Measurements from ENCODE around the gene NKAIN2. TPM values are rescaled to one million over a fixed set of nuclear protein-coding genes. Genes with fewer than 3 reads are reported as not detected.

NKAIN2 gene
- total RNA-seq, 1 experiment from 2014 or later: 2.2 TPM

- TF ChIP-seq EZH2 (IDR thresholded peaks at IDR 0.05; ENCODE audit: borderline replicate concordance, low read depth, low read length, poor library complexity, severe bottlenecking) (no peak), CTCF (conservative IDR thresholded peaks at IDR 0.05; ENCODE audit: low read depth, low read length) (no peak)
- no peak for DNase-seq (ENCODE audit: low spot score)
- no peak overlapping the region for H3K27ac ChIP-seq (ENCODE audit: low read depth, low read length, poor library complexity, severe bottlenecking)
- H3K9me3 ChIP-seq (ENCODE audit: low read depth, low read length, poor library complexity, severe bottlenecking): no peaks in the 10 kb centered on the region
- ChIA-PET CTCF (no interaction called here), POLR2A (ENCODE audit: low non-redundant PET) (interaction anchor here (0.6 kb wide), 1 partner anchor 325 kb away, joined by 5 read pairs; no protein-coding TSS in a partner anchor)
- no peaks in the 10 kb centered on the region for H3K36me3 ChIP-seq (ENCODE audit: insufficient read depth, low read length, poor library complexity, severe bottlenecking)
- no peak overlapping the region for H3K4me3 ChIP-seq (ENCODE audit: low read depth, low read length, poor library complexity, severe bottlenecking)
- H3K4me1 ChIP-seq (ENCODE audit: insufficient read depth, low read length, poor library complexity, severe bottlenecking): peaks cover 4% of the 10 kb centered on the region
- no TSS peak for BruUV-seq (replicated peaks)
- intact Hi-C loops (cut with micrococcal nuclease; ENCODE audit: unreplicated experiment): no loop called here
- no peaks in the 10 kb centered on the region for H3K27me3 ChIP-seq (replicated peaks; ENCODE audit: insufficient read depth, low read depth, low read length, poor library complexity)
Observed at GRCh38 chr6:124822204-124822613, 1018.5 kb downstream of the NKAIN2 start.

- Histone ChIP-seq H3K4me3 (ENCODE audit: low read depth, low read length, poor library complexity, severe bottlenecking) (no peak overlapping the region), H3K27ac (ENCODE audit: low read depth, low read length, poor library complexity, severe bottlenecking) (no peak overlapping the region), H3K9me3 (ENCODE audit: low read depth, low read length, poor library complexity, severe bottlenecking) (no peaks in the 10 kb centered on the region), H3K4me1 (ENCODE audit: insufficient read depth, low read length, poor library complexity, severe bottlenecking) (peaks cover 4% of the 10 kb centered on the region), H3K36me3 (ENCODE audit: insufficient read depth, low read length, poor library complexity, severe bottlenecking) (no peaks in the 10 kb centered on the region), H3K27me3 (replicated peaks; ENCODE audit: insufficient read depth, low read depth, low read length, poor library complexity) (no peaks in the 10 kb centered on the region)
- DNase-seq (ENCODE audit: low spot score): no peak
- intact Hi-C loops (cut with micrococcal nuclease; ENCODE audit: unreplicated experiment): no loop called here
- POLR2A ChIA-PET (ENCODE audit: low non-redundant PET): no interaction called here
- TF ChIP-seq EZH2 (IDR thresholded peaks at IDR 0.05; ENCODE audit: borderline replicate concordance, low read depth, low read length, poor library complexity, severe bottlenecking): no peak
- TF ChIP-seq CTCF (conservative IDR thresholded peaks at IDR 0.05; ENCODE audit: low read depth, low read length): no peak
- CTCF ChIA-PET: no interaction called here
- BruUV-seq (replicated peaks): no TSS peak
Observed at GRCh38 chr6:124822721-124823120, 1019.1 kb downstream of the NKAIN2 start.

DNA sequence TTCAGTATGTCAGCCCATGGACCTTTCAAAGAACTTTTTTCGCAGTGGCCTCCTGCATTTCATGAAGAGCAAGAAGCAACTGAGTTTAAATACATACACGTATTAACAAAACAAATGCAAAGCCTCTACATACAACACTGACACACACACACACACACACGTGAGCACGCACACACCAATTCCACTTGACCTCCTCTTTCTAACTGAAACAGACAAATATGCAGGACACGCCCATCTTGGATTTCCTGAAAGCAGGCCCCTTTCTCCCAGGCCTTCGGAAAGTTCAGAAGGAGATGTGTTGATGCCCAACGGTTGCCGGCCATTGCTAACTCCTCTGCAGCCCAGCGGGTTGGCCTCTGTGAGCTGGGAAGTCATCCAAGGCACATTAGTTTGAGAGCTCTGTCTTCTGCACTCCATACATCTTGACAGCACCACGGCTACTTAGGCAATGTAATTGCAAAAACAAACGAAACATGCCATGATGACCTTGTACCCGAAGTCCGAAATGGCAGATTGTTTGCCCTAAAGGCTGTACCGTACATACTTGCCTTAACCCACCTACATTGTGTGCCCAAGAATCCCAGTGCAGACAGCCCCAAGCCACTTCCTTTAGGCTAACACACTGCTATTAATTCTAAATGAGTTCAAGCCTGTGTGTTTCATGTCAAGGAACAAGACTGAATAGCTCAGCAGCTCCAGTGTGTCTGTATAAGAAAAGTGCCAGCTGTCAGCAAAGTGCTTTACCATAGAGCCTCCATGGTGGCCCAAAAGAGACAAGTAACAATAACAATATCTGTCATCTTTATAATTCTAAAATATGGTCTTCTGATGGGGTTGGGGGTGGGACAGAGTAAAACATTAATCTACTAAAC, 1019.8 kb downstream of the NKAIN2 start:
- CTCF ChIA-PET: no interaction called here
- BruUV-seq (replicated peaks): no TSS peak

More for the DNA sequence above, 1019.8 kb downstream of the NKAIN2 start:
- no peaks in the 10 kb centered on the region for H3K27me3 ChIP-seq (replicated peaks; ENCODE audit: insufficient read depth, low read depth, low read length, poor library complexity)
- POLR2A ChIA-PET (ENCODE audit: low non-redundant PET): no interaction called here
- intact Hi-C loops (cut with micrococcal nuclease; ENCODE audit: unreplicated experiment): no loop called here
- no peaks in the 10 kb centered on the region for H3K36me3 ChIP-seq (ENCODE audit: insufficient read depth, low read length, poor library complexity, severe bottlenecking)
- H3K4me3 ChIP-seq (ENCODE audit: low read depth, low read length, poor library complexity, severe bottlenecking): no peak overlapping the region
- no peaks in the 10 kb centered on the region for H3K9me3 ChIP-seq (ENCODE audit: low read depth, low read length, poor library complexity, severe bottlenecking)
- H3K27ac ChIP-seq (ENCODE audit: low read depth, low read length, poor library complexity, severe bottlenecking): no peak overlapping the region
- TF ChIP-seq EZH2 (IDR thresholded peaks at IDR 0.05; ENCODE audit: borderline replicate concordance, low read depth, low read length, poor library complexity, severe bottlenecking) (no peak), CTCF (conservative IDR thresholded peaks at IDR 0.05; ENCODE audit: low read depth, low read length) (no peak)
- peaks cover 4% of the 10 kb centered on the region for H3K4me1 ChIP-seq (ENCODE audit: insufficient read depth, low read length, poor library complexity, severe bottlenecking)
- DNase-seq (ENCODE audit: low spot score): no peak
